HEK293 (cell line): ENCODE measurements around the gene OR51B5.

Experiments used
- CTCF ChIA-PET: fragments of 350-600 bp; formaldehyde crosslinking; extraction: SDS; loops from one replicate; lab custom pipeline; 2021; ENCODE audit warnings: antibody characterized with exemption; lab: Yijun Ruan, JAX
- POLR2A ChIA-PET: fragments of 300-600 bp; formaldehyde crosslinking; extraction: SDS; loops from one replicate; lab custom pipeline; 2020; ENCODE audit warnings: antibody characterized with exemption, inconsistent platforms; lab: Yijun Ruan, JAX
- H3K27ac ChIP-seq: fragments of 200-500 bp; sonication (Bioruptor generic); 2 replicates; pipeline ENCODE4 v1.5.1; 2014; ENCODE audit warnings: low read depth, low read length, control low read depth, inconsistent platforms; ENCODE audit errors: extremely low read depth
- H3K36me3 ChIP-seq, 2 experiments: fragments of 200-500 bp in 1 of 2; sonication (Bioruptor generic) in 1 of 2; 1 replicate in 1 of 2; 2 replicates in 1 of 2; pipeline ENCODE4 v1.5.1; 2014 to 2017; ENCODE audit warnings: inconsistent platforms in 2 of 2, low read length in 2 of 2; ENCODE audit not compliant: control insufficient read depth in 2 of 2, insufficient read depth in 1 of 2
- H3K4me1 ChIP-seq: fragments of 200-500 bp; sonication (Bioruptor generic); 2 replicates; pipeline ENCODE4 v1.5.1; 2014; ENCODE audit warnings: mild to moderate bottlenecking, low read length, inconsistent platforms; ENCODE audit not compliant: control insufficient read depth, insufficient read depth
- H3K4me3 ChIP-seq: 2 replicates; pipeline ENCODE4 v1.5.1; 2011; ENCODE audit warnings: low read depth, mild to moderate bottlenecking, control low read depth, low read length, moderate library complexity
- H3K9me3 ChIP-seq: fragments of 200-500 bp; sonication (Bioruptor generic); 2 replicates; pipeline ENCODE4 v1.5.1; 2014; ENCODE audit warnings: low read depth, low read length, inconsistent platforms; ENCODE audit not compliant: control insufficient read depth, insufficient read depth
- EGR2 ChIP-seq: fragments of 450-650 bp; formaldehyde crosslinking; IDR thresholded peaks from 2 replicates; pipeline ENCODE4 v1.5.1; 2016; ENCODE audit warnings: low read depth, missing biosample characterization, missing genetic modification characterization
- HOXC10 ChIP-seq: sonication (generic); formaldehyde crosslinking; IDR thresholded peaks from 2 replicates; pipeline ENCODE4 v1.8.1; 2023; ENCODE audit warnings: mild to moderate bottlenecking, missing genetic modification reagents
- OVOL3 ChIP-seq: fragments of 450-650 bp; formaldehyde crosslinking; IDR thresholded peaks from 2 replicates; pipeline ENCODE4 v1.5.1; 2016; ENCODE audit warnings: missing biosample characterization, missing genetic modification characterization
- PRDM6 ChIP-seq: fragments of 450-650 bp; formaldehyde crosslinking; IDR thresholded peaks from 2 replicates; pipeline ENCODE4 v1.5.1; 2017; ENCODE audit warnings: missing biosample characterization, missing genetic modification characterization
- TCF7L2 ChIP-seq: IDR thresholded peaks from 2 replicates; pipeline ENCODE4 v1.6.1; 2011; ENCODE audit warnings: low read depth, mild to moderate bottlenecking, inconsistent platforms, low read length, moderate library complexity, borderline replicate concordance
- ZNF133 ChIP-seq: fragments of 450-650 bp; formaldehyde crosslinking; IDR thresholded peaks from 2 replicates; pipeline ENCODE4 v1.5.1; 2016; ENCODE audit warnings: missing biosample characterization, missing genetic modification characterization
- ZNF175 ChIP-seq: fragments of 450-650 bp; formaldehyde crosslinking; IDR thresholded peaks from 2 replicates; pipeline ENCODE4 v1.5.1; 2016; ENCODE audit warnings: missing biosample characterization, missing genetic modification characterization
- ZNF18 ChIP-seq: fragments of 450-650 bp; formaldehyde crosslinking; IDR thresholded peaks from 2 replicates; pipeline ENCODE4 v1.5.1; 2016; ENCODE audit warnings: missing biosample characterization, missing genetic modification characterization
- ZNF19 ChIP-seq: fragments of 450-650 bp; formaldehyde crosslinking; IDR thresholded peaks from 2 replicates; pipeline ENCODE4; 2016; ENCODE audit warnings: missing biosample characterization, missing genetic modification characterization, low read depth
- ZNF341 ChIP-seq: fragments of 450-650 bp; formaldehyde crosslinking; IDR thresholded peaks from 2 replicates; pipeline ENCODE4; 2016; ENCODE audit warnings: low read depth, missing biosample characterization, missing genetic modification characterization
- ZNF404 ChIP-seq: fragments of 450-650 bp; formaldehyde crosslinking; IDR thresholded peaks from 2 replicates; pipeline ENCODE4 v1.5.1; 2017; ENCODE audit warnings: missing biosample characterization, missing genetic modification characterization
- ZNF560 ChIP-seq: fragments of 450-650 bp; formaldehyde crosslinking; IDR thresholded peaks from 2 replicates; pipeline ENCODE4 v1.5.1; 2017; ENCODE audit warnings: missing biosample characterization, missing genetic modification characterization, borderline replicate concordance
- ZNF621 ChIP-seq: fragments of 450-650 bp; formaldehyde crosslinking; IDR thresholded peaks from 2 replicates; pipeline ENCODE4 v1.5.1; 2017; ENCODE audit warnings: missing biosample characterization, missing genetic modification characterization
- ZNF768 ChIP-seq: fragments of 450-650 bp; formaldehyde crosslinking; IDR thresholded peaks from 2 replicates; pipeline ENCODE4 v1.5.1; 2018; ENCODE audit warnings: missing biosample characterization, mild to moderate bottlenecking, missing genetic modification characterization
- ZSCAN23 ChIP-seq: fragments of 450-650 bp; formaldehyde crosslinking; IDR thresholded peaks from 2 replicates; pipeline ENCODE4 v1.5.1; 2016; ENCODE audit warnings: missing biosample characterization, missing genetic modification characterization
- TF ChIP-seq, protein P1 (sequence below): fragments of 450-650 bp; formaldehyde crosslinking; IDR thresholded peaks from 2 replicates; pipeline ENCODE4 v1.5.1; 2016; ENCODE audit warnings: missing biosample characterization, missing genetic modification characterization

OR51B5 gene

GRCh38 chr11:5307256-5308019, 35.9 kb downstream of the OR51B5 start:
- TF ChIP-seq OVOL3, result no peak
- Histone ChIP-seq H3K9me3 (no peaks in the 10 kb centered on the region), H3K36me3 (no peaks in the 10 kb centered on the region), H3K4me3 (no peak overlapping the region), H3K27ac (no peak overlapping the region), H3K4me1 (no peaks in the 10 kb centered on the region)
- ChIA-PET POLR2A (no interaction called here), CTCF (no interaction called here)

GRCh38 chr11:5304046-5304445, 39.3 kb downstream of the OR51B5 start:
- POLR2A ChIA-PET, result no interaction called here
- Histone ChIP-seq H3K27ac (no peak overlapping the region), H3K4me3 (no peak overlapping the region), H3K36me3 (no peaks in the 10 kb centered on the region), H3K9me3 (no peaks in the 10 kb centered on the region), H3K4me1 (no peaks in the 10 kb centered on the region)
- no peak for TF ChIP-seq ZNF133 (tag by site-specific recombination)
- TF ChIP-seq ZNF621 (tag by site-specific recombination), result no peak
- TF ChIP-seq TCF7L2, result no peak
- TF ChIP-seq ZNF341 (tag by site-specific recombination), result no peak
- no peak for TF ChIP-seq EGR2 (tag by site-specific recombination)
- no peak for TF ChIP-seq ZSCAN23 (tag by site-specific recombination)
- no peak for TF ChIP-seq HOXC10 (CRISPR knock-in tag)
- TF ChIP-seq ZNF768, result no peak
- CTCF ChIA-PET, result no interaction called here

GRCh38 chr11:5303626-5304025, 39.7 kb downstream of the OR51B5 start:
- CTCF ChIA-PET, result no interaction called here
- no peaks in the 10 kb centered on the region for H3K9me3 ChIP-seq
- POLR2A ChIA-PET, result no interaction called here
- H3K27ac ChIP-seq, result no peak overlapping the region
- no peak overlapping the region for H3K4me3 ChIP-seq
- H3K36me3 ChIP-seq, result no peaks in the 10 kb centered on the region
- TF ChIP-seq ZNF175 (tag by site-specific recombination) (no peak), ZNF19 (tag by site-specific recombination) (no peak), ZNF560 (tag by site-specific recombination) (no peak), ZNF18 (tag by site-specific recombination) (no peak), ZNF404 (tag by site-specific recombination) (no peak), PRDM6 (no peak), ZNF133 (tag by site-specific recombination) (no peak)
- TF ChIP-seq, protein P1, sequence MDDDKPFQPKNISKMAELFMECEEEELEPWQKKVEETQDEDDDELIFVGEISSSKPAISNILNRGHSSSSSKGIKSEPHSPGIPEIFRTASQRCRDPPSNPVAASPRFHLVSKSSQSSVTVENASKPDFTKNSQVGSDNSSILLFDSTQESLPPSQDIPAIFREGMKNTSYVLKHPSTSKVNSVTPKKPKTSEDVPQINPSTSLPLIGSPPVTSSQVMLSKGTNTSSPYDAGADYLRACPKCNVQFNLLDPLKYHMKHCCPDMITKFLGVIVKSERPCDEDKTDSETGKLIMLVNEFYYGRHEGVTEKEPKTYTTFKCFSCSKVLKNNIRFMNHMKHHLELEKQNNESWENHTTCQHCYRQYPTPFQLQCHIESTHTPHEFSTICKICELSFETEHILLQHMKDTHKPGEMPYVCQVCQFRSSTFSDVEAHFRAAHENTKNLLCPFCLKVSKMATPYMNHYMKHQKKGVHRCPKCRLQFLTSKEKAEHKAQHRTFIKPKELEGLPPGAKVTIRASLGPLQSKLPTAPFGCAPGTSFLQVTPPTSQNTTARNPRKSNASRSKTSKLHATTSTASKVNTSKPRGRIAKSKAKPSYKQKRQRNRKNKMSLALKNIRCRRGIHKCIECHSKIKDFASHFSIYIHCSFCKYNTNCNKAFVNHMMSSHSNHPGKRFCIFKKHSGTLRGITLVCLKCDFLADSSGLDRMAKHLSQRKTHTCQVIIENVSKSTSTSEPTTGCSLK (tag by site-specific recombination), result no peak
- H3K4me1 ChIP-seq, result no peaks in the 10 kb centered on the region
